CD4-positive, alpha-beta T cell treated with Interleukin-2 at 100 ng/mL for 4 hours (primary cell): ENCODE data around the gene GBP4.
"Not testable (repeated sequence)": the region's sequence is repeated elsewhere in the genome, so short reads cannot be mapped to it uniquely, and the experiment has no call there.

Experiments used
- DNase-seq: peaks from one replicate; pipeline ENCODE4 v3.0.0-alpha.2; 2020; ENCODE audit warnings: low spot score

The GBP4 gene, protein sequence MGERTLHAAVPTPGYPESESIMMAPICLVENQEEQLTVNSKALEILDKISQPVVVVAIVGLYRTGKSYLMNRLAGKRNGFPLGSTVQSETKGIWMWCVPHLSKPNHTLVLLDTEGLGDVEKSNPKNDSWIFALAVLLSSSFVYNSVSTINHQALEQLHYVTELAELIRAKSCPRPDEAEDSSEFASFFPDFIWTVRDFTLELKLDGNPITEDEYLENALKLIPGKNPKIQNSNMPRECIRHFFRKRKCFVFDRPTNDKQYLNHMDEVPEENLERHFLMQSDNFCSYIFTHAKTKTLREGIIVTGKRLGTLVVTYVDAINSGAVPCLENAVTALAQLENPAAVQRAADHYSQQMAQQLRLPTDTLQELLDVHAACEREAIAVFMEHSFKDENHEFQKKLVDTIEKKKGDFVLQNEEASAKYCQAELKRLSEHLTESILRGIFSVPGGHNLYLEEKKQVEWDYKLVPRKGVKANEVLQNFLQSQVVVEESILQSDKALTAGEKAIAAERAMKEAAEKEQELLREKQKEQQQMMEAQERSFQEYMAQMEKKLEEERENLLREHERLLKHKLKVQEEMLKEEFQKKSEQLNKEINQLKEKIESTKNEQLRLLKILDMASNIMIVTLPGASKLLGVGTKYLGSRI

DNA sequence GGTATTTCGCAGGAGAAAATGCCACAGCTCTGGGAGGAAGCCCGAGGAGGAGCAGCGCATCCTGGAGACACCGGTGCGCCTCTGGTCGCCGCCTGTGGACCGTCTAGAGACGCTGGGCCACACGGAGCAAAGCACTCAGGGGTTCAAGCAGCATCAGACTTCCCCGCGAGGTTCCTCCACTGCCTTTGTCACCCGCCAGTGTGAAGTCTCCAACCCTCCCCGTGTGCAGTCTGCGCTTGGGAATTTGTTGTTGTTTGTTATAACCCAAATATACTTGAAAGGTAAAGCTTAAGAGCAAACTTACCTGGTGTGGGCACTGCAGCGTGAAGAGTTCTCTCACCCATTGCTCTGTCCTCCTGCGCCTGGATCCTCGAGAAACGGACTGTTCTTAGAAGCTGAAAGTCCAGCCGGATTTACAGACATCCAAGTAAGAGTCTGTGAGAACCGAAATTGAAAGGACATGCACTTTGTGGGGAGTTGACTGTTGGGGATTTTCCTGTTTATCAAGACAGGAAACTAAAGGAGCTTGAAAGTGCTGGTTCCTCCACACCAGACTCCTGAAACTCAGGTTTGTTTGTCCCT lies at the start of gene GBP4:
Gene GBP4, minus strand, starts transcription at position 452 of the 582 bp plus-strand sequence. Its CDS starts 108 bp downstream, at position 344.
- peak; percentile 59 for DNase-seq

DNA sequence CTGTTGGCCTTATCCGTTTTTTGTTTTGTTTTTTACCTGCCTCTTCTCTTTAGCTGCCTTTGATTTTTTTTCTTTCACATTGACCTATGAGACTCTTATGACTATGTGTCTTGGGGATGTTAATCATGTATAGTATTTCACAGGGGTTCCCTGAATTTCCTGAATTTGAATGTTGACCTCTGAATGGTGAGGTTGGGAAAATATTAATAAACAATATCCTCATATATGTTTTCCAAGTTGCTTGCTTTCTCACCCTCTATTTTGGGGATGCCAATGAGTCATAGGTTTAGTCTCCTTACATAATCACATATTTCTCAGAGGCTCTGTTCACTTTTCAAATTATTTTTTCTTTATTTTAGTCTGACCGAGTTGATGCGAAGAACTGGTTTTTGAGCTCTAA lies 44.3 kb upstream of the GBP4 start:
- DNase-seq: no peak

DNA sequence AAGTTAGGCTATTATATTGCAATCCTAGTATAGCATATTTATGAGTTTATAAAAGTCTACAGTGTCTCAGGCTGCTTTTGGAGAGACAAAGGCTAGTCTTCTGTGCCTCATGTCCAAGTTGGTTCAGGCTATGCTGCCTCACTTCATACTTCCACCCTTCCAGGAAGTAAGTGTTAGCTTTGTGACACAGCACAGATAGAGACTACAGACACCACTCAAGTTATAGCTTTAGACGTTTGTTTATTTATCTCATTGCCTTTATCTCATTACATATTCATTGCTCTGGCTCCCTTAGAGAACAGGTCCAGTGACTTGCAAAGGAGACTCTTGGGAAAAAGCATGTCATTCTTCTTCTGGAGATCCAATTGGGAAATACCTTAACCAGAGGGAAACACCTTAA lies 22.6 kb upstream of the GBP4 start:
- no peak for DNase-seq

DNA sequence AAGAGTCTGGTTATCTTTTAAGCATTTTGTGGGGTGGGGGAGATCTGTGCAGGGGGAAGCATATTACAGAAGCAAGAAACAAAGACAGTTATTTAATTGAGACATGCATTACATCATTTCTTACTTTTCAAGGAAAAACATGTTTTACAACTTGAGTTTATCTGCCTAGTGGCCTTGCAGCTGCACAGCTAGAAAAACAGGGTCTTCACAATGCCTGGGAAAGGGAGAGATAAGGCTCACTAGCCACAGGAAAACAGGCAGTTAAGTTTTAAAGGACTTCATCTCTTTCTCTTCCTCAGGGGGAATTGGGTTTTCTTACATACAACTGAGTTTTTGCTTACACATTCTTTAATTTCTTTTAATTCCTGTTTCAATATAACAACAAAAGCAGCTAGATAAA lies 21.1 kb upstream of the GBP4 start:
- not testable (repeated sequence) for DNase-seq

DNA sequence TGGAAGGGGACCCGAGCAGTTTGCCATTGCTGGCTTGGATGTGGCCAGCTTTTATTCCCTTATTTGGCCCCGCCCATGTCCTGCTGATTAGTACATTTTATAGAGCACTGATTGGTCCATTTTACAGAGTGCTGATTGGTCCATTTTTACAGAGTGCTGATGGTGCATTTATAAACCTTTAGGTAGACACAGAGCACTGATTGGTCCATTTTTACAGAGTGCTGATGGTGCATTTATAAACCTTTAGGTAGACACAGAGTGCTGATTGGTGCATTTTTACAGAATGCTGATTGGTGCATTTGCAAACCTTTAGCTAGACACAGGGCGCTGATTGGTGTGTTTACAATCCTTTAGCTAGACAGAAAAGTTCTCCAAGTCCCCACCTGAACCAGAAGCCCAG lies 20.2 kb upstream of the GBP4 start:
- DNase-seq: not testable (repeated sequence)

DNA sequence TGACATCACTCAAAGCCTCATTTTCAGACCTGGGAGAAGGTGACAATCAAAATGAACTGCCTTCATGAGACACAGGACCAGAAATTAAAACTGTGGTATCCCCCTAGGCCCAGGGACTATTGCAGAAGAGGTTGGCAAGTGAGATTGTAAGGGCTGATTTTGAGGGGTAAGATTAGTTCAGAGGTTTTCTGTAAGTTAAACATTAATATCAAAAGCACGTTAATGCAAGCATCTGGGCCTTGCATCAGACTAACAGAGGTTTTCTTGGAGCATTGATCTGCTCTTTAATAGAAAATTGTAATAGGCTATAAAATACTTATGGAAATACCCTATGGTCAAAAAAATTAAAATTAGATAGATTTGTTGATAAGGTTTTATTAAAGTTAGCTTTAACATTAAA lies 14.6 kb upstream of the GBP4 start:
- no peak for DNase-seq

DNA sequence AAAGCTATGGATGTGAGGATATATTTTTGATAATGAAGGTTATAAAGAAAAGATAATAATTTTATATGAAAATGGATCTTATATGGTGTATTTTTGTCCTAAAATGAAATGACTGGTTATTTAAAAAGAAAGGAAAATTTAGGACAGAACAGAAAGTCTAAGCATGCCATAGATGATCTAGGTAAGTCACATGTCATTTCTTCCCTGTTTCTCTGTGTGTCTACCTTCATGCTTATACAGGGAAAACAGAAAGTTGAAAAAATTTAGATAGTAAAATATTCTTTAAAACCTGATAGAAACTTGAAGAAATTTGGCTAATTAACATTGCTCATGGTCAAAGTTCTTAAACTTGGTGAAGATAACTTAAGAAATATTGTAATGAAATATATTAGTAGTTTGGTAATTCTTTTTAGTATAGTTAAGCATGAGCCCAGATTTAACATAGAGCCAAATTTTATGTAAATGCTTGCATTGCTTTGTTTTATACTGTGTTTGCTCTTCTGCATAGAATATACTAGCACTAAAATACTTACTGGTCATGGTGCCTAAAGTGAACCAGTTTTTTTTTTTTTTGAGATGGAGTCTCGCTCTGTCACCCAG lies 12.4 kb upstream of the GBP4 start:
- DNase-seq: no peak

DNA sequence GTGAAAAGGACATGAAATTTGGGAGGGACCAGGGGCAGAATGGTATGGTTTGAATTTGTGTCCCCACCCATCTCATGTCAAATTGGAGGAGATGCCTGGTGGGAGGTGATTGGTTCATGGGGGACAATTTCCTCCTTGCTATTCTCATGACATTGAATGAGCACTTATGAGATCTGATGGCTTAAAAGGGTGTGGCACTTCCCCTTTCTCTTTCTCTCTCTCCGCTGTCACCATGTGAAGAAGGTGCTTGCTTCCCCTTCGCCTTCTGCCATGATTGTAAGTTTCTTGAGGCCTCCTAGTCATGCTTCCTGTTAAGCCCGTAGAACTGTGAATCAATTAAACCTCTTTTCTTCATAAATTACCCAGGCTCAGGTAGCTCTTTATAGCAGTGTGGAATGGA lies 7.6 kb upstream of the GBP4 start:
- no peak for DNase-seq

DNA sequence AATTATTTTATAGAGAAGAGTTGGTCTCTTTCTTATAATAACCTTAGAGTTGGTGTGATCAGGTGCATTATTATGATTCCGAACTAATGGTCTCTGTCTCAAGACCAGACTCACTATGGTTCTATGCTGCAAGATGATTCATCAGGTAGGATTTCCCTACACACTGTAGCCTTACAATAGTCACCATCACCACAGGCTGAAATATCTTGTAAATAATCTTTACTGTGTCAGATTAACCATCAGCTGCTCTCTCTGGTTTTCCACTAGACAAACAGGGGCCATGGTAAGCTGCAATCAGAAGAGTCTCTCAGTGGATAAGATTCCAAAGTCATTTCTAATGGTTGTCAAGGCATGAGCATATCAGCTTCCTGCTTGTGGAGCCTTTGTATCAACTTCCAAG lies 4.4 kb upstream of the GBP4 start:
- DNase-seq: no peak

DNA sequence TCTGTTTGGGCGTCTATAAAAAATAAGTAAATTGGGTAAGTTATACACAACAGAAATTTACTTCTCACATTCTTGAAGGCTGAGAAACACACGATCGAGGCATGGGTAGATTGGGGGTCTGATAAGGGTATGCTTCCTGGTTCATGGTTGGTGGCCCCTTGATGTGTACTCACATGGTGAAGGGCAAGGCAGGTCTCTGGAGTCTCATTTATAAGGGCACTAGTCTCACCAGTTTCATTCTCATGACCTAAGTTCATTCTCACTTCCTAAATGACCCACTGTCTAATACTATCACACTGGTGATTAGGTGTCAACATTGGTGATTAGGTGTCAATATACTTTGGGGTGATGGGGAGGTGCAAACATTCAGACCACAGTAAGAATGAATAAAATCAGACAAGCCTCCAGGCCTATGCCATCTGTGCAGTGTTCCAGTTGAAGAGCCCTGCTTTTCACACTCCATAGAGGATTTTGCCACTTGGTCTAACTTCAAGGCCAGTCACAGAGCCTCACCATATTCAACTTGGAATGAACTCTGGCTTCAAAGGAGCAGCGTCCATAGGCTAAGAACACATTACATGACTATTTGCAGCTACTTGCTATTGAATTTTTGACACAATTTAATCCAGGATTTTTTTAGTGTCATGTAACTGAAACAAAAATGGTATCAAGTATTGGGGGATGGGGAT lies 2.5 kb upstream of the GBP4 start:
- no peak for DNase-seq

DNA sequence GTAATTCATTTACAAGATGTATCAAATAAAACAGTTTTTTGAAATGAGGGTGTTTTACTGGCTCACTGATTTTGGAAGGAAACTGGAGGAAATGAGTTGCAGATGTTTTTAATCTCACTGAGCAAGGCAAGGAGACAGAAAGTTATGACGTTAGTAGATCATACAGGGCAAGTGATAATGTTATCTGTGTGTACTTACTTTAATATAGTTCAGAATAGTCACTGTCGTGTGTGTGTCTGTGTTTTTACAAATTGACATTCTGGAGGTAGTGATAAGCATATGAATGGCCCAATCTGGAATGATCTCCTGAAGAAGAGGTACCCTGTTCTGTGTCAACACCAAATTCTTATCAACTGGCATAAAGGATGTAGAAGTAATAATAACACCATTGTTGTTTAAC lies 1.9 kb upstream of the GBP4 start:
- peak; percentile 42 for DNase-seq

DNA sequence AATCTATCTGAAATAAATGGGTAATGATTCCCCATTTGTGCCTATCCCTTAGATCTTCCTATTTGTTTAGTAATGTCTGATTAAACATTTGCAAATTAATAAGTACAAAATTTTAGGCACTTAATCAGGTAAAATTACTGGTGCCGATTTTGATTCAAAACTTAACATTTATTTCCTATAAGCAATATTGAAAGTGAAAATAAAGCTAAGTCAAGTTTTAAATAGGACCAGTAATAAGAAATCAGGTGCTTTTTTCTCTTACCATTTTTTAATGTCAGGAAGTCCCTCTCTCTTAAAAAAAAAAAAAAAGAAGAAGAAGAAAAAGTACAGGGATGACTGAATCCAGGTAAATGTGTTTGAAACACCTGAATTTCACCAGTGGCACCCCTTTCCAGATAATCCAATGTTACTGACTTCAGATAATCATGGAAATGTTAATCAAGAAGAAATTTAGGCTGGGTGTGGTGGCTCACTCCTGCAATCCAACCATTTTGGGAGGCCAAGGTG lies 836 bp upstream of the GBP4 start:
- DNase-seq: no peak

DNA sequence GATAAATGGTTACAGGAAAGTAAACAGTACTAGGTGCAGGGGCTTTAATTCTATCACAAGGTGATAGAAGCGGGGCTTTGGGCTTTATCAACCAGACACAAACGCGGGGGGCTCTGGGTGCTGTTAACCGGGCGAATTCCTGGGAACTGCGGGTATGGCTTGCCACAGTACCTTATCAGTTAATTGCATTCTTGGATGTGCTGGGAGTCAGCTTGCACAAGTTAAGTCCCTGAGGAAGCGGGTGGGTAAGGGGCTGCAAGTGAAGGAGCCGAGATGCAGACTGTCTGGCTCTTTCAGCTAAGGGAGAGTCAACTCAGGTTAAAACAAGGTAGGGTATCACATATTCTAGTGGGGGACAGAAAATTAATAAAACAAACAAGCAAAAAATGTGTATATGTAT lies 661 bp downstream of the GBP4 start:
- no peak for DNase-seq

DNA sequence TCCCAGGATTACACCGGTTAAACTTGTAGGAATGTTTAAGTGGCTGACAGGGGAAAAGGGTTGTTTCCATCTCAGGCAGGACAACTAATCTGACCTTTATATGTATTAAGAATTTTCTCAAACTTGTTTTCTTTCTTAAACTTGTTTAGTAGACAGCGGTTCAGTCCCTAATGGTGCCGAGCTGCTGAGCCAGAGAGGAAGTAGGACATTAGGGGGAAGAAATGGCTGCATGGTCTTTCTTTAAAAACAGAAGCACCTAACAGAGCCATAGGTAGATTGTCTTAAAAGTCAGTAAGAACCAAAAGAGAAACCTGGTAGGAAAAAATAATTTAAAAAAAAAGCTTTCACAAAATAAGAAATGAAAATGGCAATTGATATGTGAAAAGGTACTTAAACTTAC lies 3.3 kb downstream of the GBP4 start:
- no peak for DNase-seq

DNA sequence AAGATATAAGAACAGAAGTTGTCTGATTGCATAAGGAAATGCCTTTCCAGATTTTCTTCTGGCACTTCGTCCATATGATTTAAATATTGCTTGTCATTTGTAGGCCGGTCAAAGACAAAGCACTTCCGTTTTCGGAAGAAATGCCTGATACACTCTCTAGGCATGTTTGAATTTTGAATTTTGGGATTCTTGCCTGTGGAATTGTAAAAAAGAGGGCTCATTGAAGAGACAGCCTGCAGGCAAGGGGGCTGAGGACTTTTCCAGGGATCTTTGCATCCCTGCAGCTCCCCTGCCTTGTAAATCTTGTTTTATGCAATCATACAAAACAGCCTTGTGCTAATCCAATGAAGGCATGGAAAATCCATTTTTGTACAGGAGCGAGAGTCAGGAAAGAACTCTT lies 7.4 kb downstream of the GBP4 start:
- no peak for DNase-seq

DNA sequence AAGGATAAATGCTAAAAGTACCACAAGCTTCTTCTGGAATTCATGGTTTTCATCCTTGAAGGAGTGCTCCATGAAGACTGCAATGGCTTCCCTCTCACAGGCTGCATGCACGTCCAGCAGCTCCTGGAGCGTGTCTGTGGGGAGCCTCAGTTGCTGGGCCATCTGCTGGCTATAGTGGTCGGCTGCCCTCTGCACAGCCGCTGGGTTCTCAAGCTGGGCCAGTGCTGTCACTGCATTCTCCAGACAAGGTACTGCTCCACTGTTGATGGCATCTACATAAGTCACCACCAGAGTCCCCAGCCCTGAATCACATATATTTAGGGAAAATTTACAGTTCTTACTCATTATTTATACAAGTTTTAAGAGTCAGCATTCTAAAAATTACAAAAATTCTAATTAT lies 8.7 kb downstream of the GBP4 start:
- DNase-seq: no peak

DNA sequence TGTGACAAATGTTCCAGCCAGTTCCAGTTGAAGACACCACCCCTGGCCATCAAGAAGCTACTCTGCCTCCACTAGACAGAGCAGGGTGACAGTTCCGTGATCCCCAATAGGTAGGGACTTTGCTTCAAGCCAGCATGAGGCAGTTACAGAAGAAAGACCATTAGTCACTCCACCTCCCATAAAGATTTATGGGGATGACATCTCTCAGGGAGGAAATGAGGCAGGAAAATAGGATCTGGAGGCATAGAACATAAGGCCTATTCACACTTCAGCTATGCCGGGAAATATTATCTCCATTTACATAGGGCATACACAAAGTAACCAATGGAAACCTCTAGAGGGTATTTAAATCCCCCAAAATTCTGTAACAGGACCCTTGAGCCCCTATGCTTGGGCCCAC lies 19.4 kb downstream of the GBP4 start:
- DNase-seq: no peak

DNA sequence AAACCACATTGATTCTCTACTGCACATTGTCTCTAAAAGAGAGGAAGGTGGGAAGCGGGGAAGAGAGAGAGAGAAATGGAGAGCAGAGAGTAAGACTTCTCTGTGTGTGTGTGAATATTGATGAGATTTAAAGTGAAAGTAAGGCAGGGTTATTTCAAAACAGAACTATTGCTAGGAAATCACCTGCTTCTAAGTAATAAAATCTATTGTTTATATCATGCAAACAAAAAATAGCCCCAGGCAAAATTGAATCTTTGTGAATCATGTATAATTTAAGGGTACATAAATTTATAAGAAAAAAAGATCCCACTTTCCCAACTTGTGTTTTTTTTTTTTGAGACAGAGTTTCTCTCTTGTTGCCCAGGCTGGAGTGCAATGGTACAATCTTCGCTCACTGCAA lies 21.8 kb downstream of the GBP4 start:
- no peak for DNase-seq

DNA sequence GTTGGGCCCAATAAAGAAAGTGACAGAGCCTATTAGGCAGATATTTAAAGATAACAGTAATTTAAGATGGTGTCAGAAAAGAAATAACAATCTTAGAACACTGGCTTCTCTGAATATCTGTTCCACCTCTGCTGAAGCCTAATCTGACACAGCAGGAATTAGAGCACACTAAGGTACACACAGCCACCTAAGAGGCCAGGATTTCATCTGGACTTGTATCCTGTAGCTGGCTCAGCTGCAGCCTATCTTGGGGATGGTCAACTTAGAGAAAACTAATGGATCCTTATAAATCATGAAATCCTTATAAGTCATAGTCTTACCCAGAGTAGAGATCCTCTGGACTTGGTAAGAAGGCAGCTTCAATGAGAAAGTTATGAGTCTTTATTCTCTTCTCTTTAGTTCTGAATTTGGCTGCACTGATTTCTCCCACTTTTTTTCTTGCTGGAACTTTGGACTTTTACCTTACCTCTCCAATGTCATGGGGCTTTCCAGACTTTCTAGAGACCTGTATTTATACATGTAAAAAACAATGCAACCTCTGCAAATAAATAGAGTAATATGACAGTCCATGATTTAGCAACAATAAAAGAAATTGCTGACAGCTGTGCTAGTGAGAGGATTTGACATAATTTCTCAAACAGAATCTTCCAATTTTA lies 23.0 kb downstream of the GBP4 start, which contains the start of gene GBP7:
Gene GBP7, minus strand, starts transcription at position 403 of the 656 bp plus-strand sequence. CDS start 4,068 bp downstream, outside the sequence.
- no peak for DNase-seq

DNA sequence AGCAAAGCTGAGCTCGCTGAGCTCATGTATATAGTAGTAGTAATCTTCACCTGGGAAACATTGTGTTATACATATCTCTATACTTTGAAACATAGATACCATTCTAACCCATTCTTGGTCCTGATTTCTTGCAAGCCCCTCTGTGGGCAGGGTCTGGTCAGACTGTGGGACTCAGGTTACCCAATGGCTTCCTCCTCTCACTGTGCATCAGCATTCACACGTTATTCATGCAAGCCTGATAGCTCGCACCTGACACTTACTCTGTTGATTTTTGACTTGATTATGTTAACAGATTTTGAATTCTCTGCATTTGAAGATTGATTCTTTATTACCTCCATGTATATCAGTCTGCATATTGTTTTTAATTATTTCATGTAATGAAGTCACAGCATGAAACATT lies 24.3 kb downstream of the GBP4 start:
- DNase-seq: no peak

DNA sequence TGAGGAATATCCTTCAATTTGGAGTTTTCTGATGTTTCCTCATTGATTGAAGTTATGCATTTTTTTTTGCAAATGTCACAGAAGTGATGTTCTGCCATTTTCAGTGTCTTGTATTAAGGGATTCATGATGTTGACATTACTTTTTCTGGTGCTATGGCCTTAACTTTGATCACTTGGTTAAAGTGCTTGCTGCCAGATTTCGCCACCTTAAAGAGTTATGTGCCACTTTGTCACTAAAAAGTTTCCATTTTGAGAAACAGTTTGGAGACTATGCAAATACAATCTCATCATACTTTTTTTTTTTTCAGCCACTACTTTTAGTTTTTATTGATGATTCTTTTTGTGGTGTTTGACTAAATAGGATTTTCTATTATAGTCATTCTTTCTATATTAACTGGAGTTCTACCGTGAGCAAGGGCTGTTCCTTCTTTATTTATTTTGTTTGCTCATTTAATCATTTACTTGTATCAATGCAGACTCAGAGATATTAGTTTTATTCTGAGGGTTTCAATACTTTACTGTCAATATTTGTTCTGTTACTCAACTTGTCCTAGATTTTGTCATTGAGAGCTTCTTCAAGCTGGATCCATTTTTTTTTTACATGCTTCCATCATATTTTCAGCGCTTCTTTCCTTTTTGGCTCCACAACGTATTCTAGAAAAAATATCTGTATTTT lies 26.1 kb downstream of the GBP4 start:
- no peak for DNase-seq
